NOMO-1 (cell line): Measurements from ENCODE around the gene FADS2.

Source experiments
- DNase-seq, 2 experiments: peaks; one replicate each; lab custom pipeline; 2025; ENCODE audit not compliant: unreplicated experiment in 2 of 2; lab: John Stamatoyannopoulos, UW

FADS2 gene

GRCh38 chr11:61914471-61915171 is 86.5 kb downstream of the FADS2 start:
- DNase-seq = no peak

- DNase-seq = no peak
Measured at GRCh38 chr11:61916737-61917333, 88.7 kb downstream of the FADS2 start.
